Tibial nerve (tissue), 3 donors: ENCODE results near the gene DAPK1.

Source experiments
- CTCF ChIP-seq, 5 experiments: fragments of 200-600 bp in 3 of 5; fragments of 450-650 bp in 2 of 5; sonication (generic) in 3 of 5; IDR thresholded peaks; one replicate each; pipeline ENCODE4 v1.5.1; 2016 to 2019; ENCODE audit warnings: antibody characterized with exemption in 5 of 5, mild to moderate bottlenecking in 3 of 5, moderate library complexity in 2 of 5
- POLR2A ChIP-seq, 2 donors: fragments of 450-650 bp; IDR thresholded peaks; one replicate each; pipeline ENCODE4 v1.6.1; 2017; ENCODE audit warnings: antibody characterized with exemption in 2 of 2, mild to moderate bottlenecking in 2 of 2, moderate library complexity in 2 of 2

DNA sequence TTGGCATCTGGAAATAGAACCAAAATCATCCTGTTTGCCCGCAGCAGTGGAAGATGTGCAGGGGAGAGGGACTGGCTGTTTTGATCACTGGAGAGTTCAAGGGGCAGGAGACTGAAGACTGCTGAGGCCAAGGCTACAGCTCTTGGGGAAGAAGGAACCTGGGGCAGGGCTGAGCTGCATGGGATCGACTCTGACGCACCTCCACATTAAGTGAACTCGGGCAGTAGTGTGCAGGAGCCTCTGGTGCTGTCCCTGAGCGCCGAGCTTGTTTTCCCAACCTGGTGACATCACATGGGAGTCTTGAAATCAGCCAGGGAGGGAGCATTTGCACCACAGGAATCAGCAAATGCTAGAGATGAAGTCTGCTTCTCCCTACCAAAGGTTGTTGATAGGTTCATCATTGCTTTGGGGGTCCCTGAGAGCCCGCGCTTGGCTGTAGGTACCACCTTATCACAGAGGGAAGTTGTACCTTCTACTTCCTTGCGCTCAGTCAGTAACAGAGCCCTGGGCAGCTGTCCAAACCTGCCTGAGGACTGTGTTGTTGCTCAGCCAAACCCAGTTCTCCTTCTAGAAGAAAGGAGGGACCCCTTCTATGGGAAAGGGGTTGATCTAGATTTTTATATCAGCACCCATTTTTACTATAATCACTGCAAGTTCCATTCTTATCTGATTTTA, 175.9 kb downstream of the DAPK1 start:
- TF ChIP-seq CTCF (IDR thresholded peaks at IDR 0.05), result no peak
- TF ChIP-seq POLR2A (IDR thresholded peaks at IDR 0.05), result no peak
